Transverse colon (tissue), 4 donors: ENCODE results near the gene PGS1. TPM values are rescaled to one million over a fixed set of nuclear protein-coding genes. Genes with fewer than 3 reads are reported as not detected.

Source experiments
- DNase-seq: peaks from one replicate; pipeline ENCODE4 v3.0.0-alpha.2; 2019
- H3K27ac ChIP-seq, 4 donors: fragments of 200-600 bp; sonication (generic); 2 replicates each; pipeline ENCODE4 v1.5.1; 2016 to 2018; ENCODE audit warnings: inconsistent platforms in 4 of 4
- H3K27me3 ChIP-seq: fragments of 200-600 bp; sonication (generic); 2 replicates; pipeline ENCODE4 v1.5.1; 2017; ENCODE audit warnings: inconsistent platforms
- H3K36me3 ChIP-seq, 4 donors: fragments of 200-600 bp; sonication (generic); 2 replicates each; pipeline ENCODE4 v1.5.1; 2017 to 2019; ENCODE audit warnings: inconsistent platforms in 4 of 4
- H3K4me1 ChIP-seq, 4 donors: fragments of 200-600 bp; sonication (generic); 2 replicates each; pipeline ENCODE4 v1.5.1; 2017 to 2020; ENCODE audit warnings: inconsistent platforms in 4 of 4
- H3K4me3 ChIP-seq, 4 donors: fragments of 200-600 bp; sonication (generic); 1 replicate in 1 of 4; 2 replicates in 3 of 4; pipeline versions ENCODE4 v1.5.1 to v1.6.1; 2017 to 2019; ENCODE audit warnings: inconsistent platforms in 4 of 4
- H3K9me3 ChIP-seq, 2 donors: fragments of 200-600 bp; sonication (generic); 2 replicates each; pipeline ENCODE4 v1.5.1; 2017 to 2019; ENCODE audit warnings: inconsistent platforms in 2 of 2
- CTCF ChIP-seq, 5 experiments: fragments of 200-600 bp in 3 of 5; fragments of 450-650 bp in 2 of 5; sonication (generic) in 3 of 5; IDR thresholded peaks; 1 replicate in 2 of 5; 2 replicates in 3 of 5; pipeline ENCODE4 v1.5.1; 2016 to 2017; ENCODE audit warnings: antibody characterized with exemption in 5 of 5, inconsistent platforms in 3 of 5, mild to moderate bottlenecking in 2 of 5, moderate library complexity in 1 of 5
- EP300 ChIP-seq: sonication (generic); formaldehyde crosslinking; IDR thresholded peaks from one replicate; pipeline ENCODE4 v1.6.1; 2017; ENCODE audit warnings: antibody characterized with exemption, low read depth
- POLR2A ChIP-seq: fragments of 450-650 bp; IDR thresholded peaks from one replicate; pipeline ENCODE4 v1.6.1; 2016; ENCODE audit warnings: antibody characterized with exemption, mild to moderate bottlenecking, moderate library complexity
- POLR2AphosphoS5 ChIP-seq, 3 donors: sonication (generic); formaldehyde crosslinking; IDR thresholded peaks; one replicate each; pipeline ENCODE4 v1.6.1; 2016; ENCODE audit warnings: antibody characterized with exemption in 3 of 3
- WGBS, 2 donors: methylation state at CpG; one replicate each; pipeline ENCODE4 v1.1.5; 2018; ENCODE audit warnings: low coverage in 1 of 2; 5-methylcytosine and 5-hydroxymethylcytosine counted together
- in situ Hi-C, 4 donors: fragments of 200-750 bp; cut with MboI; loops; one replicate each; pipeline versions ENCODE4 v1.15.0 to v1.15.1; 2017; ENCODE audit warnings: low sequenced_read_pairs in 3 of 4, low pct_ligation_motif_present in 1 of 4, low pct_unique_long_range_greater_than_20kb in 1 of 4
- intact Hi-C: fragments of 100-400 bp; cut with DNase I; formaldehyde crosslinking; loops from one replicate; pipeline ENCODE4 v1.15.1; 2023; ENCODE audit warnings: low total_unique reads
- total RNA-seq, 4 donors: library from RNA; depleted of rRNA; stranded (reverse); fragments of >200 nt; gene quantifications; one replicate each; pipeline ENCODE4 v1.1.0, GENCODE V29; 2016

PGS1 gene
- total RNA-seq, 4 donors from 2014 or later: 32.1 to 77.6 (median 60.1) TPM

GRCh38 chr17:78361225-78361701 is 17.2 kb upstream of the PGS1 start:
- Histone ChIP-seq H3K4me3 (no peak overlapping the region), H3K27me3 (no peaks in the 10 kb centered on the region), H3K27ac (peak overlapping the region in 3 of 4 donors; percentile 87 to 98 (median 97)), H3K36me3 (no peaks in the 10 kb centered on the region), H3K9me3 (no peaks in the 10 kb centered on the region), H3K4me1 (peaks cover 16 to 39% (median 29%) of the 10 kb centered on the region in 4 donors)
- in situ Hi-C loops: loop anchor here in 3 of 4 donors (5.0 kb wide), 1 partner anchor 61 kb away; no protein-coding TSS in a partner anchor
- DNase-seq: no peak
- intact Hi-C loops: loop anchor here (2.0 kb wide), 1 partner anchor 72 kb away; no protein-coding TSS in a partner anchor
- TF ChIP-seq EP300 (no peak), CTCF (IDR thresholded peaks at IDR 0.05) (no peak), POLR2A (no peak), POLR2AphosphoS5 (IDR thresholded peaks at IDR 0.05) (no peak)
- 42 to 77% methylated on average over 2 to 12 of the region's 12 CpGs for WGBS, 2 donors

DNA sequence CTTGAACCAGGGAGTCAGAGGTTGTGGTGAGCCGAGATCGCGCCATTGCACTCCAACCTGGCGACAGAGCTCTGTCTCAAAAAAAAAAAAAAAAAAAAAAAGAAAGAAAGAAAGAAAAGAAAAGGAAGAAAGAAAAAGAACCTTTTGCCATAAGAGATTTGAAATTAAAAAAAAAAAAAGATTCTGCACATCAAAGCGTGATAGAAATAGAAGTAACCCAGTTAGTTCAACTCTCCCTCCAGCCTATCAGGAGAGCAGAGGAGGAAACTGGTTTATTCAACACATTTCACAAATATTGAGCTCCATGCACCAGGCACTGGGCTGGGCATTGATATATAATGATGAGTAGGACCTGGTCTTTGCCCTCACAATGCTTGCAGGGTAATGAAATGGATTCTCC is 16.2 kb upstream of the PGS1 start:
- TF ChIP-seq CTCF (IDR thresholded peaks at IDR 0.05) (no peak), EP300 (no peak), POLR2AphosphoS5 (IDR thresholded peaks at IDR 0.05) (no peak), POLR2A (no peak)
- H3K27ac ChIP-seq: no peak overlapping the region
- WGBS, 2 donors: 99 to 100% methylated on average over 1 to 5 of the region's 5 CpGs
- no peaks in the 10 kb centered on the region for H3K9me3 ChIP-seq
- H3K27me3 ChIP-seq: no peaks in the 10 kb centered on the region
- intact Hi-C loops (loop anchor here (1.0 kb wide), 1 partner anchor 60 kb away; no protein-coding TSS in a partner anchor), in situ Hi-C loops (loop anchor here in 3 of 4 donors (5.0 kb wide), 1 partner anchor 60 kb away; no protein-coding TSS in a partner anchor)
- no peaks in the 10 kb centered on the region for H3K36me3 ChIP-seq
- H3K4me1 ChIP-seq: peaks cover 10 to 31% (median 25%) of the 10 kb centered on the region in 4 donors
- DNase-seq: no peak
- no peak overlapping the region for H3K4me3 ChIP-seq

GRCh38 chr17:78362671-78363070 is 15.8 kb upstream of the PGS1 start:
- no peaks in the 10 kb centered on the region for H3K36me3 ChIP-seq
- H3K4me1 ChIP-seq: peaks cover 6 to 27% (median 21%) of the 10 kb centered on the region in 4 donors
- no peak overlapping the region for H3K27ac ChIP-seq
- no peaks in the 10 kb centered on the region for H3K27me3 ChIP-seq
- DNase-seq: no peak
- H3K4me3 ChIP-seq: no peak overlapping the region
- in situ Hi-C loops: loop anchor here in 3 of 4 donors (5.0 kb wide), 1 partner anchor 60 kb away; no protein-coding TSS in a partner anchor
- intact Hi-C loops: loop anchor here (1.0 kb wide), 1 partner anchor 60 kb away; no protein-coding TSS in a partner anchor
- WGBS, 2 donors: 91 to 100% methylated on average over 1 to 7 of the region's 7 CpGs
- no peaks in the 10 kb centered on the region for H3K9me3 ChIP-seq
- TF ChIP-seq EP300 (no peak), POLR2A (no peak), POLR2AphosphoS5 (IDR thresholded peaks at IDR 0.05) (no peak), CTCF (IDR thresholded peaks at IDR 0.05) (no peak)

- H3K27me3 ChIP-seq: no peaks in the 10 kb centered on the region
- intact Hi-C loops: no loop called here
- in situ Hi-C loops: loop anchor here in 3 of 4 donors (5.0 kb wide), 1 partner anchor 58 kb away; no protein-coding TSS in a partner anchor
- no peak for DNase-seq
- no peaks in the 10 kb centered on the region for H3K9me3 ChIP-seq
- H3K36me3 ChIP-seq: no peaks in the 10 kb centered on the region
- TF ChIP-seq POLR2AphosphoS5 (IDR thresholded peaks at IDR 0.05) (no peak), POLR2A (no peak), CTCF (IDR thresholded peaks at IDR 0.05) (no peak), EP300 (no peak)
- 69 to 80% methylated on average over 1 to 23 of the region's 26 CpGs for WGBS, 2 donors
- H3K27ac ChIP-seq: no peak overlapping the region
- no peak overlapping the region for H3K4me3 ChIP-seq
- H3K4me1 ChIP-seq: peaks cover 3 to 14% (median 5%) of the 10 kb centered on the region in 4 donors
Measured at GRCh38 chr17:78364436-78365281, 13.8 kb upstream of the PGS1 start.
